H9 (cell line): Measurements from ENCODE around the gene INVS. TPM values are rescaled to one million over a fixed set of nuclear protein-coding genes. Genes with fewer than 3 reads are reported as not detected.

ENCODE experiments used
- DNase-seq: peaks from one replicate; pipeline ENCODE4 v3.0.0-alpha.2; 2017
- H2AFZ ChIP-seq: one replicate; pipeline ENCODE4 v1.6.1; 2013; ENCODE audit warnings: mild to moderate bottlenecking, low read length, control low read depth, moderate library complexity
- H2AK5ac ChIP-seq: 2 replicates; pipeline ENCODE4 v1.6.1; 2013; ENCODE audit warnings: low read length, control low read depth, mixed read lengths; ENCODE audit not compliant: insufficient read length
- H2BK120ac ChIP-seq: one replicate; pipeline ENCODE4 v1.6.1; 2013; ENCODE audit warnings: low read depth, mild to moderate bottlenecking, low read length, control low read depth, inconsistent platforms; ENCODE audit not compliant: poor library complexity, severe bottlenecking
- H2BK12ac ChIP-seq: 2 replicates; pipeline ENCODE4 v1.6.1; 2013; ENCODE audit warnings: low read length, control low read depth, mixed read lengths, low read depth; ENCODE audit not compliant: insufficient read length
- H2BK15ac ChIP-seq: 2 replicates; pipeline ENCODE4 v1.6.1; 2013; ENCODE audit warnings: low read depth, low read length, control low read depth
- H2BK20ac ChIP-seq: one replicate; pipeline ENCODE4 v1.6.1; 2013; ENCODE audit warnings: low read depth, mild to moderate bottlenecking, low read length, control low read depth, inconsistent platforms; ENCODE audit not compliant: poor library complexity, severe bottlenecking
- H2BK5ac ChIP-seq: 2 replicates; pipeline ENCODE4 v1.6.1; 2013; ENCODE audit warnings: low read length, control low read depth, mixed read lengths; ENCODE audit not compliant: insufficient read length
- H3K14ac ChIP-seq: 2 replicates; pipeline ENCODE4 v1.6.1; 2013; ENCODE audit warnings: low read length, control low read depth; ENCODE audit not compliant: insufficient read depth
- H3K18ac ChIP-seq: 2 replicates; pipeline ENCODE4 v1.6.1; 2013; ENCODE audit warnings: low read depth, mild to moderate bottlenecking, mixed read lengths, low read length, control low read depth; ENCODE audit not compliant: insufficient read length
- H3K23ac ChIP-seq: 2 replicates; pipeline ENCODE4 v1.6.1; 2013; ENCODE audit warnings: low read length, control low read depth, mixed read lengths, low read depth; ENCODE audit not compliant: insufficient read length
- H3K23me2 ChIP-seq: 2 replicates; pipeline ENCODE4 v1.6.1; 2013; ENCODE audit warnings: low read depth, mild to moderate bottlenecking, mixed read lengths, low read length, control low read depth; ENCODE audit not compliant: insufficient read length, poor library complexity, severe bottlenecking
- H3K27ac ChIP-seq: 2 replicates; pipeline ENCODE4 v1.5.1; 2013; ENCODE audit warnings: low read length, control low read depth, mixed read lengths, low read depth; ENCODE audit not compliant: insufficient read length
- H3K27me3 ChIP-seq: 2 replicates; pipeline ENCODE4 v1.6.1; 2013; ENCODE audit warnings: low read length, control low read depth, inconsistent platforms; ENCODE audit not compliant: insufficient read depth
- H3K4ac ChIP-seq: 2 replicates; pipeline ENCODE4 v1.6.1; 2013; ENCODE audit warnings: low read depth, mild to moderate bottlenecking, control low read depth, inconsistent platforms, low read length, moderate library complexity
- H3K4me1 ChIP-seq: 2 replicates; pipeline ENCODE4 v1.6.1; 2013; ENCODE audit warnings: low read length, control low read depth, inconsistent platforms; ENCODE audit not compliant: insufficient read depth
- H3K4me2 ChIP-seq: 2 replicates; pipeline ENCODE4 v1.6.1; 2013; ENCODE audit warnings: low read length, control low read depth, mixed read lengths; ENCODE audit not compliant: insufficient read length, insufficient read depth
- H3K56ac ChIP-seq: 2 replicates; pipeline ENCODE4 v1.6.1; 2013; ENCODE audit warnings: low read depth, mild to moderate bottlenecking, mixed read lengths, low read length, control low read depth; ENCODE audit not compliant: insufficient read length
- H3K79me1 ChIP-seq: 2 replicates; pipeline ENCODE4 v1.6.1; 2013; ENCODE audit warnings: low read depth, mild to moderate bottlenecking, moderate library complexity, low read length, control low read depth, inconsistent platforms; ENCODE audit not compliant: insufficient read depth, poor library complexity, severe bottlenecking
- H3K79me2 ChIP-seq: 2 replicates; pipeline ENCODE4 v1.6.1; 2013; ENCODE audit warnings: low read length, control low read depth, inconsistent platforms; ENCODE audit not compliant: insufficient read depth
- H3K9ac ChIP-seq: 2 replicates; pipeline ENCODE4 v1.6.1; 2013; ENCODE audit warnings: low read length, control low read depth, mixed read lengths; ENCODE audit not compliant: insufficient read length; ENCODE audit errors: extremely low read depth
- H3K9me3 ChIP-seq: one replicate; pipeline ENCODE4 v1.6.1; 2013; ENCODE audit warnings: low read depth, low read length, inconsistent platforms; ENCODE audit not compliant: control insufficient read depth
- H3T11ph ChIP-seq: one replicate; pipeline ENCODE4 v1.6.1; 2013; ENCODE audit warnings: mild to moderate bottlenecking, low read length, control low read depth, inconsistent platforms
- H4K20me1 ChIP-seq: one replicate; pipeline ENCODE4 v1.6.1; 2013; ENCODE audit not compliant: control insufficient read depth, insufficient read length, insufficient read depth
- H4K5ac ChIP-seq: 2 replicates; pipeline ENCODE4 v1.6.1; 2013; ENCODE audit warnings: low read depth, mild to moderate bottlenecking, mixed read lengths, low read length, control low read depth; ENCODE audit not compliant: insufficient read length
- H4K8ac ChIP-seq: replicated peaks from 2 replicates; pipeline ENCODE4 v1.6.1; 2013; ENCODE audit warnings: low read length, control low read depth, mixed read lengths, low read depth; ENCODE audit not compliant: insufficient read length
- H4K91ac ChIP-seq: 2 replicates; pipeline ENCODE4 v1.6.1; 2013; ENCODE audit warnings: low read depth, mild to moderate bottlenecking, moderate library complexity, mixed read lengths, low read length, control low read depth; ENCODE audit not compliant: insufficient read length
- H3K27ac Mint-ChIP-seq, 3 experiments: 2 replicates in 2 of 3; 3 replicates in 1 of 3; pipeline ENCODE4 v1.8.0; 2020 to 2021; ENCODE audit warnings: mixed read lengths in 3 of 3, mild to moderate bottlenecking in 1 of 3, moderate library complexity in 1 of 3
- H3K27me3 Mint-ChIP-seq: 2 replicates; pipeline ENCODE4 v1.8.0; 2021; ENCODE audit warnings: low read depth, mild to moderate bottlenecking, moderate library complexity, mixed read lengths
- H3K36me3 Mint-ChIP-seq, 3 experiments: 2 replicates in 2 of 3; 3 replicates in 1 of 3; pipeline ENCODE4 v1.8.0; 2020 to 2021; ENCODE audit warnings: low read depth in 3 of 3, mixed read lengths in 3 of 3; ENCODE audit not compliant: insufficient read depth in 1 of 3
- H3K4me1 Mint-ChIP-seq, 2 experiments: 2 replicates each; pipeline ENCODE4 v1.8.0; 2020; ENCODE audit warnings: mixed read lengths in 2 of 2
- H3K4me3 Mint-ChIP-seq, 2 experiments: 2 replicates in 1 of 2; 3 replicates in 1 of 2; pipeline ENCODE4 v1.8.0; 2020 to 2021; ENCODE audit warnings: mild to moderate bottlenecking in 2 of 2, mixed read lengths in 2 of 2, moderate library complexity in 1 of 2
- H3K9me3 Mint-ChIP-seq, 2 experiments: 2 replicates in 1 of 2; 3 replicates in 1 of 2; pipeline ENCODE4 v1.8.0; 2020; ENCODE audit warnings: mild to moderate bottlenecking in 2 of 2, mixed read lengths in 2 of 2, moderate library complexity in 1 of 2
- CTCF ChIP-seq: fragments of 200-600 bp; sonication (generic); conservative IDR thresholded peaks from 3 replicates; pipeline ENCODE4 v1.8.0; 2021; ENCODE audit warnings: antibody characterized with exemption, mild to moderate bottlenecking
- WGBS: extraction: QIAGEN DNeasy Blood & Tissue Kit; methylation state at CpG from one replicate; pipeline ENCODE4 v1.1.7; 2013; ENCODE audit warnings: missing lambda C conversion rate, low lambda C conversion rate, mixed read lengths; ENCODE audit not compliant: insufficient read length; ENCODE audit errors: extremely low coverage; 5-methylcytosine and 5-hydroxymethylcytosine counted together
- total RNA-seq: library from RNA; stranded (reverse); gene quantifications from 2 replicates; pipeline ENCODE4 v1.2.1, GENCODE V29; 2021

The INVS gene
- total RNA-seq, 1 experiment from 2014 or later: 7.5 TPM

DNA sequence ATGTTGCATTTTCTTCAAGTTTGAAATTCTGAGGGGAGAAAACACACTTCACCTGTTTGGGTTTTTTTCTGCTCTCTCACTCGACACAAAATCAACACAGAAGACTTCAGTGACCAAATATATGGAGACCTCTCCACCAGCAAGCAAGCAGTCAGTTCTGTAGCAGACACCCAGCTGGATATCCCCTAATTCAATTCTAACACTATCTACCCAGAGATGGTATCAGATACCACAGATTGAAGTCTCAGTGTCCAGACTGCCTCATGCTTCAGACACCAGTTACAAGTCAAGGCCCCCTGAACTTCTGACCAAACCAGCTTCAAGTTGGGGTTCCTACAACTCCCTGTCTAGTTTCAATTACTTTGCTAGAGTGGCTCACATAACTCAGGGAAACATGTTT, 97.8 kb downstream of the INVS start:
- H4K5ac ChIP-seq: no peak overlapping the region
- H2BK120ac ChIP-seq: no peak overlapping the region
- no peak overlapping the region for H3K14ac ChIP-seq
- H3K4ac ChIP-seq: no peak overlapping the region
- Mint-ChIP-seq H3K36me3 (peaks cover under 1 to 6% (median under 1%) of the 10 kb centered on the region in 3 experiments; a peak in 6 of 7 replicates), H3K4me3 (no peak overlapping the region), H3K4me1 (peaks cover 7 to 8% of the 10 kb centered on the region in 2 experiments), H3K9me3 (peaks cover 1 to 3% of the 10 kb centered on the region in 2 experiments; a peak in 4 of 5 replicates), H3K27me3 (no peaks in the 10 kb centered on the region), H3K27ac (no peak overlapping the region)
- no peak overlapping the region for H2AK5ac ChIP-seq
- H2BK20ac ChIP-seq: no peak overlapping the region
- TF ChIP-seq CTCF: no peak
- no peak overlapping the region for H4K91ac ChIP-seq
- no peak overlapping the region for H3T11ph ChIP-seq
- H3K4me2 ChIP-seq: no peak overlapping the region
- H3K18ac ChIP-seq: no peak overlapping the region
- no peaks in the 10 kb centered on the region for H3K79me1 ChIP-seq
- no peak overlapping the region for H2BK12ac ChIP-seq
- H3K79me2 ChIP-seq: no peaks in the 10 kb centered on the region
- H3K4me1 ChIP-seq: no peaks in the 10 kb centered on the region
- H3K9ac ChIP-seq: no peak overlapping the region
- no peak overlapping the region for H3K23ac ChIP-seq
- no peaks in the 10 kb centered on the region for H4K20me1 ChIP-seq
- H3K23me2 ChIP-seq: no peaks in the 10 kb centered on the region
- H2BK5ac ChIP-seq: no peak overlapping the region
- WGBS: no CpG with 5 or more reads among the region's 1 CpG
- H3K56ac ChIP-seq: no peak overlapping the region
- no peaks in the 10 kb centered on the region for H3K27me3 ChIP-seq
- no peak for DNase-seq
- no peak overlapping the region for H2BK15ac ChIP-seq
- H3K9me3 ChIP-seq: no peaks in the 10 kb centered on the region
- no peak overlapping the region for H4K8ac ChIP-seq
- H3K27ac ChIP-seq: no peak overlapping the region
- H2AFZ ChIP-seq: no peak overlapping the region
